Muscle layer of colon (tissue), 2 donors: ENCODE data around the gene LDB2.
"Not testable (repeated sequence)": the region's sequence is repeated elsewhere in the genome, so short reads cannot be mapped to it uniquely, and the experiment has no call there.

ENCODE experiments used
- H3K27ac ChIP-seq: one replicate; pipeline ENCODE4 v1.7.0; 2013; ENCODE audit warnings: low read depth, mild to moderate bottlenecking, low read length, moderate library complexity
- H3K27me3 ChIP-seq, 2 donors: one replicate each; pipeline ENCODE4 v1.7.0; 2013; ENCODE audit warnings: low read length in 2 of 2, mild to moderate bottlenecking in 2 of 2; ENCODE audit not compliant: insufficient read depth in 2 of 2, control insufficient read depth in 1 of 2
- H3K36me3 ChIP-seq: one replicate; pipeline ENCODE4 v1.7.0; 2013; ENCODE audit warnings: mild to moderate bottlenecking, low read length; ENCODE audit not compliant: insufficient read depth
- H3K4me1 ChIP-seq: one replicate; pipeline ENCODE4 v1.7.0; 2013; ENCODE audit warnings: mild to moderate bottlenecking, low read length; ENCODE audit not compliant: insufficient read depth
- H3K4me3 ChIP-seq, 2 donors: one replicate each; pipeline ENCODE4 v1.7.0; 2013; ENCODE audit warnings: low read length in 2 of 2, low read depth in 1 of 2, mild to moderate bottlenecking in 1 of 2, moderate library complexity in 1 of 2
- H3K9ac ChIP-seq: one replicate; pipeline ENCODE4 v1.7.0; 2013; ENCODE audit warnings: low read length
- H3K9me3 ChIP-seq: one replicate; pipeline ENCODE4 v1.7.0; 2013; ENCODE audit warnings: mild to moderate bottlenecking, low read length
- donor health status: abdominal sarcoma.
- donor health status: Adenocarcinoma of cecum.

The LDB2 gene

DNA sequence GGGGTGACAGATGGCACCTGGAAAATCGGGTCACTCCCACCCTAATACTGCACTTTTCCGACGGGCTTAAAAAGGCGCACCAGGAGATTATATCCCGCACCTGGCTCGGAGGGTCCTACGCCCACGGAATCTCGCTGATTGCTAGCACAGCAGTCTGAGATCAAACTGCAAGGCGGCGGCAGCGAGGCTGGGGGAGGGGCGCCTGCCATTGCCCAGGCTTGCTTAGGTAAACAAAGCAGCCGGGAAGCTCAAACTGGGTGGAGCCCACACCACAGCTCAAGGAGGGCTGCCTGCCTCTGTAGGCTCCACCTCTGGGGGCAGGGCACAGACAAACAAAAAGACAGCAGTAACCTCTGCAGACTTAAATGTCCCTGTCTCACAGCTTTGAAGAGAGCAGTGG, 341.1 kb downstream of the LDB2 start:
- H3K27ac ChIP-seq, H3K9ac ChIP-seq, H3K9me3 ChIP-seq, H3K27me3 ChIP-seq, H3K4me1 ChIP-seq, H3K36me3 ChIP-seq, H3K4me3 ChIP-seq: not testable (repeated sequence)

DNA sequence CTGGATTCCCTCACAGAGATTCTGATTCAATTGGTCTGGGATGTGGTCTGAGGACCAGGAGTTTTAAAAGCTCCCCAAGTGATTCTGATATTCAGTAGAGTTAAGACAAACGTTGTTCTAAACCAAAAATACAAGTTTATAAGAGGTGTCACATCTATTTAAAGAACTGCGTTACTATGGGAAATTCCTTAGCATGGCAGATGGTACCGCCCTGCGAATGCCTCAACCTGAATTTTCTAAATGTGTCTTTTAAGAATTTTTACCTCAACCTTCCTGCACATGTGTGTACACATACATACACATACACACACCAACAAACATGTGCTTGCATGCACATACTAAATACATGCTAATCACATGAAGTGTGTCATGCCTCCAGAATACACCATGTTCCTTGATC, 343.3 kb downstream of the LDB2 start:
- H3K4me1 ChIP-seq: no peaks in the 10 kb centered on the region
- H3K4me3 ChIP-seq: no peak overlapping the region
- no peak overlapping the region for H3K27ac ChIP-seq
- H3K27me3 ChIP-seq: no peaks in the 10 kb centered on the region
- no peaks in the 10 kb centered on the region for H3K9me3 ChIP-seq
- H3K9ac ChIP-seq: no peak overlapping the region
- H3K36me3 ChIP-seq: no peaks in the 10 kb centered on the region

DNA sequence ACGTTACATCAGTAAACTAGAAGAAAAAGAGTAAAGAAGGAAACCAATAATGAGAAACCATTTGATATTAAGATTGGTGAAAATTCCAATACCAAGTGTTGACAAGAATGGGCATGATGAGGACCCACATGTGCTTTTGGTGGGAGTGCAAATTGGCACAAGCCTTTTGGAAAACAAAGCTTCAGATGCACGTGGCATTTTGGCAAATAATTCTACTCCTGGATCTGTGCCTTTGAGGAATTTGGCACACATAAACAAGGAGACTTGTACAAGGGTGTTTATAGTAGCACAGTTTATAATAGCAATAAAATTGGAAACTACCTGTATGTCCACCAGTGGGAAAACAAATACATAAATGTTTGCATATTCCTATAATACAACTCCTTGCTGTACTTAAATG, 347.9 kb downstream of the LDB2 start:
- H3K36me3 ChIP-seq: no peaks in the 10 kb centered on the region
- no peak overlapping the region for H3K4me3 ChIP-seq
- H3K27me3 ChIP-seq: no peaks in the 10 kb centered on the region
- H3K27ac ChIP-seq: no peak overlapping the region
- H3K9me3 ChIP-seq: no peaks in the 10 kb centered on the region
- H3K4me1 ChIP-seq: no peaks in the 10 kb centered on the region
- H3K9ac ChIP-seq: no peak overlapping the region

DNA sequence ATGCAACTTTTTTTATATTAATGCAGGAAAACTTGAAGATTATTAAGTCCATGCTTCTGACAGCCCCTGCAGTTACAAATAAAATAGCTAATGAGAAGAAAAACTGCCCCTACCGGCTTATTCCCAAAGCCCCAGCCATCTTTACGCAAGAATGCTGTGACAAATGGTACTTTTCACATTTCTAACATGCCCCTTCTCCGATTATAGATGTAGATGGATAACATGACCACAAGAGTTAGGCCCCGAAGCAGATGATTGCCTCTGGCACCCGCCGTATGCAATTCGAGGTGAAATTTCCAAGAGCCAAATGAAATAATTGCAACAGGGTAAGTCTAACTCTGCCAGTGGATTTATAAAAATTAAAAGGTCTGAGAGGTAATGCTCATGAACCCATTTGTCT, 352.8 kb downstream of the LDB2 start:
- H3K4me1 ChIP-seq: no peaks in the 10 kb centered on the region
- H3K27ac ChIP-seq: no peak overlapping the region
- H3K27me3 ChIP-seq: no peaks in the 10 kb centered on the region
- H3K9me3 ChIP-seq: no peaks in the 10 kb centered on the region
- H3K36me3 ChIP-seq: no peaks in the 10 kb centered on the region
- no peak overlapping the region for H3K9ac ChIP-seq
- no peak overlapping the region for H3K4me3 ChIP-seq

DNA sequence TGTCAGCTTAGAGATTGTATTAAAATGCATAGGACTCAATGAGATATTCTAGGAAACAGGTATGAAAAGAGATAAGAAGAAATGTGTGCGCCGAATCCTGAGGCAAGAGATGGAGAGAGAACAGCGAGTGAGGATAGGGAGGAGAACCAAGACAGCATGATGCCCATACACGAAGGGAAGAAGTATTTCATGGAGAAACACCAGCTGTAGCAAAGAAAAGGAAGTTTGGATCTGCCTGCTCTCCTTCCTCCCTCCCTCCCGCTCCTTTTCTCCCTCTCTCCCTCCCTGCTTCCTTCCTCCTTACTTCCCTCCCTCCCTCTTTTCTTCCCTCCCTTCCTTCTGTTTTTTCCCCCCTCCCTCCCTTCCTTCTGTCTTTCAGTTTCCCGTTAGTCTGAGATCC, 353.6 kb downstream of the LDB2 start:
- Histone ChIP-seq H3K27me3 (no peaks in the 10 kb centered on the region), H3K9me3 (no peaks in the 10 kb centered on the region), H3K4me1 (no peaks in the 10 kb centered on the region), H3K36me3 (no peaks in the 10 kb centered on the region), H3K9ac (no peak overlapping the region), H3K4me3 (no peak overlapping the region), H3K27ac (no peak overlapping the region)

DNA sequence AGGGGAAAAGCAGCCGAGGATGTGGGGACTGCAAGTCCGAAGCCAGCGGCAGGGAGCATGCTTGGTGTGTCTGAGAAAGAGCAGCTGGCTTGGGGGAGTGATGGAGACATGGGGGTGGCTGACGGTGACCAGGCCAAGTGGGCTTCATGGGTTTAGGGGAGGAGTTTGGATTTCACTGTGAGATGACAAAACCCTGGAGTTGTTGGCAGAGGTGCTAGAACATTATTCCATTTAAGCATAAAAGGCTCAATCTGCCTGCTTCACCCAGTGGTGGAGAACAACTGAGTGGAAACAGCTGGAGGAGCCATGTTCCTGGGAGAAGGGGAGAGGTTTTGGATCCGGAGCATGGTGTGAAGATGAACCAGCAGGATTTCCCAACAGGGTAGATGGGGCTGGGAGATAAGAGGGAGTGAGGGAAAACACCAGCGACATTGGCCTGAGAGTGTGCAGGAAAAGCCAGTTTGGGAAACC, 354.2 kb downstream of the LDB2 start:
- H3K27ac ChIP-seq: no peak overlapping the region
- H3K4me3 ChIP-seq: no peak overlapping the region
- no peak overlapping the region for H3K9ac ChIP-seq
- H3K36me3 ChIP-seq: no peaks in the 10 kb centered on the region
- H3K27me3 ChIP-seq: no peaks in the 10 kb centered on the region
- H3K9me3 ChIP-seq: no peaks in the 10 kb centered on the region
- no peaks in the 10 kb centered on the region for H3K4me1 ChIP-seq

DNA sequence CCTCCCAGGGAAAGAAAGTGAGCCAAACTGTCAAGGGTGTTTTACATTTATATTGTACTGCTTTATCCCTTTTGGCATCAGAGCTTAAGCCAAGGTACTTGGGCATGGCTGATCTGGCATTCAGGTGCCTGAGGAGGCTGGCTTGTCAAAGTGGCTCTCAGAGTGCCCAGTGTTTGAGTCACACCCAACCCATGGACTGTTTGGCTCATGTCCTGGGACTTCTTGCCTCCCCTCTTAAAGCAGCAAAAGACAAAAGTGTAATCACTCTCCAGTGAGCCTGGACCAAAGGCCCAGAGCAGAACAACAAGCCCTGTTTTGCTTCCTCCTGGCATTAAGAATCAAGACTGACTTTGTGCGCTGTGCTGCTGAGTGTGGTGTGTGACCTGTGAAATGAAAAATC, 360.5 kb downstream of the LDB2 start:
- Histone ChIP-seq H3K9me3 (no peaks in the 10 kb centered on the region), H3K36me3 (no peaks in the 10 kb centered on the region), H3K4me3 (no peak overlapping the region), H3K9ac (no peak overlapping the region), H3K4me1 (peaks cover 8% of the 10 kb centered on the region), H3K27me3 (no peaks in the 10 kb centered on the region), H3K27ac (no peak overlapping the region)

DNA sequence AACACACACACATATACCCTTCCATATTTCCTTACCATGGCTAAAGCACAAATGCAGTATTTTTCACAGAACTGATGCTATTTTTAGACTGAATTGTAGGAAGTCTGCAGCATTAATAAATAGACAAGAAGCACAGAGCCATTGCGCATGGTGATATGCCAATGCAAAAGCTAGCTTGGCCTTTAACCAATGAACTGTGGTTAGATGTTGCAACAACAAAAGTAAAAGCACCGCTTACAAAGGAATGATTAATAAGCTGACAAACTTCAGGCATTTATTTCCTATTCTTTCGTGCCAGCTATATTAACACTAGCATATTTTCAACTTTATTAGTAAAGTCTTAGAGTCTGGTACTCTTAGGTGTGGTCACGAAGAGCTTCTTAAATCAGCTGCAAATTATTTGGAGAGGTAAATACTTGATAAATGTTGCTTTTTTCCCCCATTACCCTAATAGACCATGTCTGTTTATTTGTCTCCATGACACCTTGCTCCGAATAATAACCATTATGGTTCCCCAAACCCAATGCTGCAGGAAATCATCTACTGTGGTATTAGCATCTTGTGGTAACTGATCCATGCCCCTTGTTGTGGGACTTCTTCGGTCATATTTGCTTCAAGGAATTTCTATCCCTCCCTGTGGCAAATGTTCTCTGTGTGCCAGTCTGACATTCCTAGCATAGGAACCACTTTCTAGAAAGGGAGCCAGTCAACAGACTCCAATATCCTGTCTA, 366.0 kb downstream of the LDB2 start:
- Histone ChIP-seq H3K4me1 (peaks cover 12% of the 10 kb centered on the region), H3K4me3 (no peak overlapping the region), H3K36me3 (no peaks in the 10 kb centered on the region), H3K9me3 (no peaks in the 10 kb centered on the region), H3K27ac (no peak overlapping the region), H3K9ac (no peak overlapping the region), H3K27me3 (no peaks in the 10 kb centered on the region)

DNA sequence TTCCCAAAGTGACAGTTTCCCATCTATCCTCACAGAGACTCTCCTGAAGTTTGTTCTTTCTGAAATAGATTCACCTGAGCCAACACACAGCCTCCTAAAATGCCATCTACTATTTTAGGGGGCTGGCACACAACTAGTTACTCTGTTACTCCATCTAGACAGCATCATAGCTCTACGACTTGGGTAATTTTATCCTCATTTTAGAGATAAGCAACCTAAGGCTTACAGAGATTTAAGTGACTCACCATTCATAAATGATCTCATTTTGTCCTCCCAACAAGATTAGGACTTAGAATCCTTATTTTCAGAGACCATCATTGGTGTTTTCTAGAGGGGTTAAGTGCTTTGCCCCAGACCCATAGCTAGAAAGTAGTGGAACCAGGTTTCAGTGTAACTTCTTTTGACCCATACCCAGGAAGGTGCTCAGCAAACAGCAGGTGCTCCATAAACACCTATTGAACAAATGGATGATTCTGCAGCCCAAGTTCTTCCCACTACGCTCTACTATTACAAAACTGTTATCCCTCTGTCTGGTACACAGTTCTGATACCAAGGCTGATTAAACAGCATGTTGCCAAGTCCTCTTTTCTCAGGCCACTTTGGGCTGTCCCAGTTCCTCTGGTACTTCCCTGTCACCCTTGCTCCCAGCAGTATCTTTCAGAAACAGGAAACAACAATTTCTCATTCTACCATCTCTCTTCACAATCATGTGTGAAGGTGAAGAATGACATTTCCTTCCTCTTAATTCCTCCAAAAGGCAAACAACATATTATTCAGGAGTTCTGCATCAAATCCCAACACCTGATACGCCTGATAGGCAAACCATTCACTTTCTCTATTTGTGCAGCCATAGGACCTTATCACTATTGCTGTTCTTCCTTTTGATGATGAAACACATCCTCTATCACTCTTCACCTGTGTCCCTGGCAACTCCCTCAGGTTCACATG, 367.5 kb downstream of the LDB2 start:
- Histone ChIP-seq H3K9ac (no peak overlapping the region), H3K36me3 (no peaks in the 10 kb centered on the region), H3K27me3 (no peaks in the 10 kb centered on the region), H3K4me1 (peaks cover 12% of the 10 kb centered on the region), H3K27ac (no peak overlapping the region), H3K4me3 (no peak overlapping the region), H3K9me3 (no peaks in the 10 kb centered on the region)

DNA sequence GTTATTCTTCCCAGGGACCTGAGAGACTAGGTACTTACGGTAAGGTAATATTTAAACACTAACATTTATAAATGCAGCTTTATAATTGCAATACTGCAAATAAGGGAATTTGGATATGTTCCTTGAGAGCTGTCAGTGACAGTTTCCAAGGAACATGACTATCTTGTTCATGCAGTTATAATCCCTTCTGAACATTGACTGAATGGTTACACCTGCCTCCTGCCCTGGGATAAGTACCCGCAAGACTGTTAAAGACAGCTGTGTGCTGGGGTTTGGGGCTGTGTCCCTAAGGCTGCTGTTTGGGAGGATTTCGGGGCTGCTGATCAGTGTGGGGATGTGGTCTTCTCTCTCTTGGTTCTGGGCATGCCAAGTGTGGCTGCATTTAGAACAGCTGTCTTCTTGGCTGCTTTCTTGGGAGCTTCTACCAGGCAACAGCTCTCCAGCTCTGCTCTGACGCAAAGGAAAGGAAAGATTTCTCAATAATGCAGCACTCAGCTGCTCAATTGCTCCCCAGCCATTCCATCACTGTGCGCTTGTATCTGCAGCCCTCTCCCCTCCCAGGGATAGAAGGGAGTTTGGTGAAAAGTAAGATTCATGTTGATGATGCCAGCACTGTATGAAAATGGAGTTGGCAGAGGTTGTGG, 373.4 kb downstream of the LDB2 start:
- Histone ChIP-seq H3K9me3 (no peaks in the 10 kb centered on the region), H3K9ac (no peak overlapping the region), H3K27me3 (no peaks in the 10 kb centered on the region), H3K4me1 (no peaks in the 10 kb centered on the region), H3K27ac (no peak overlapping the region), H3K4me3 (no peak overlapping the region), H3K36me3 (no peaks in the 10 kb centered on the region)

DNA sequence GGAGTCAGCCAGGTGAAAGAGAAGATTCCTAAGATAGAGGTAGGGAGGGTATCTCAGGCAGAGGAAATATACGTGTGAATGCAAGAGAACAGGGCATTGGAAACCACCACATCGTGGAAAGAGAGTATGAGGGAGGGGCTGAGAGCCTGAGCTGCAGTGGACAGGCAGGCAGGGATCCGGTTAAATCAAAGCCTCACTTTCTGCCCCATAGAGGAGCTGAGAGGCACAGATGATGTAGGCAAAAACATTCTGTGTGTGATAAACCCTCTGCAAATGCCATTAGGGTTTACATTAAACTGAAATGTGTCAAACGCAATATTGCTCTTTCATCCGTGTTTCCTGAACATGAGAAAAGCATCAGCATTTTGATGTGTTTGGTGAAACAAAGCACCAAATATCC, 374.0 kb downstream of the LDB2 start:
- H3K9me3 ChIP-seq: no peaks in the 10 kb centered on the region
- H3K27me3 ChIP-seq: no peaks in the 10 kb centered on the region
- H3K27ac ChIP-seq: no peak overlapping the region
- no peak overlapping the region for H3K4me3 ChIP-seq
- no peaks in the 10 kb centered on the region for H3K36me3 ChIP-seq
- H3K4me1 ChIP-seq: no peaks in the 10 kb centered on the region
- no peak overlapping the region for H3K9ac ChIP-seq
